ENCODE results near the gene PDE8A. TPM values are rescaled to one million over a fixed set of nuclear protein-coding genes. Genes with fewer than 3 reads are reported as not detected.

Gene PDE8A
- total RNA-seq, 1 donor from 2014 or later = 17.4 TPM

- H3K27ac Mint-ChIP-seq = no peak overlapping the region
- no peaks in the 10 kb centered on the region for H3K9me3 Mint-ChIP-seq
- intact Hi-C loops (cut with micrococcal nuclease) = loop anchor here (1.0 to 2.0 kb wide), 3 partner anchors 64 to 456 kb away; partner anchors contain the start of gene PDE8A
- no peaks in the 10 kb centered on the region for H3K27me3 Mint-ChIP-seq (ENCODE audit: insufficient read depth)
- DNase-seq (ENCODE audit: low spot score) = no peak
- H3K4me1 Mint-ChIP-seq (ENCODE audit: low read depth) = peaks cover 12% of the 10 kb centered on the region
- H3K4me3 Mint-ChIP-seq = no peak overlapping the region
- no peaks in the 10 kb centered on the region for H3K36me3 Mint-ChIP-seq (ENCODE audit: low read depth)
Observed at GRCh38 chr15:85044251-85044853, 62.7 kb downstream of the PDE8A start.

- no peaks in the 10 kb centered on the region for H3K27me3 Mint-ChIP-seq (ENCODE audit: insufficient read depth)
- H3K9me3 Mint-ChIP-seq = no peaks in the 10 kb centered on the region
- H3K36me3 Mint-ChIP-seq (ENCODE audit: low read depth) = no peaks in the 10 kb centered on the region
- no peak overlapping the region for H3K27ac Mint-ChIP-seq
- DNase-seq (ENCODE audit: low spot score) = no peak
- peaks cover 12% of the 10 kb centered on the region for H3K4me1 Mint-ChIP-seq (ENCODE audit: low read depth)
- intact Hi-C loops (cut with micrococcal nuclease) = loop anchor here (1.0 to 2.0 kb wide), 3 partner anchors 64 to 457 kb away; partner anchors contain the start of gene PDE8A
- no peak overlapping the region for H3K4me3 Mint-ChIP-seq
Observed at GRCh38 chr15:85044894-85045293, 63.2 kb downstream of the PDE8A start.

- Mint-ChIP-seq H3K27me3 (ENCODE audit: insufficient read depth) (no peaks in the 10 kb centered on the region), H3K9me3 (no peaks in the 10 kb centered on the region), H3K36me3 (ENCODE audit: low read depth) (no peaks in the 10 kb centered on the region), H3K4me3 (no peak overlapping the region), H3K27ac (no peak overlapping the region), H3K4me1 (ENCODE audit: low read depth) (peaks cover 12% of the 10 kb centered on the region)
- DNase-seq (ENCODE audit: low spot score) = no peak
- intact Hi-C loops (cut with micrococcal nuclease) = loop anchor here (2.0 kb wide), 1 partner anchor 65 kb away; the partner anchor contains the start of gene PDE8A
Observed at GRCh38 chr15:85045615-85046014, 64.0 kb downstream of the PDE8A start.

GRCh38 chr15:85047271-85047948, 65.8 kb downstream of the PDE8A start:
- Mint-ChIP-seq H3K9me3 (no peaks in the 10 kb centered on the region), H3K27ac (no peak overlapping the region), H3K4me1 (ENCODE audit: low read depth) (peaks cover 12% of the 10 kb centered on the region), H3K27me3 (ENCODE audit: insufficient read depth) (no peaks in the 10 kb centered on the region), H3K36me3 (ENCODE audit: low read depth) (no peaks in the 10 kb centered on the region), H3K4me3 (no peak overlapping the region)
- DNase-seq (ENCODE audit: low spot score) = no peak
- intact Hi-C loops (cut with micrococcal nuclease) = no loop called here

- Mint-ChIP-seq H3K27ac (no peak overlapping the region), H3K4me1 (ENCODE audit: low read depth) (peaks cover 12% of the 10 kb centered on the region), H3K4me3 (no peak overlapping the region), H3K9me3 (peaks cover 5% of the 10 kb centered on the region), H3K27me3 (ENCODE audit: insufficient read depth) (no peaks in the 10 kb centered on the region), H3K36me3 (ENCODE audit: low read depth) (no peaks in the 10 kb centered on the region)
- DNase-seq (ENCODE audit: low spot score) = no peak
- intact Hi-C loops (cut with micrococcal nuclease) = no loop called here
Observed at GRCh38 chr15:85048430-85048829, 66.8 kb downstream of the PDE8A start.

- DNase-seq (ENCODE audit: low spot score) = no peak
- no peak overlapping the region for H3K4me3 Mint-ChIP-seq
- peaks cover 11% of the 10 kb centered on the region for H3K9me3 Mint-ChIP-seq
- H3K36me3 Mint-ChIP-seq (ENCODE audit: low read depth) = no peaks in the 10 kb centered on the region
- no peak overlapping the region for H3K27ac Mint-ChIP-seq
- intact Hi-C loops (cut with micrococcal nuclease) = no loop called here
- peaks cover 4% of the 10 kb centered on the region for H3K4me1 Mint-ChIP-seq (ENCODE audit: low read depth)
- H3K27me3 Mint-ChIP-seq (ENCODE audit: insufficient read depth) = no peaks in the 10 kb centered on the region
Observed at GRCh38 chr15:85049805-85050204, 68.1 kb downstream of the PDE8A start.

GRCh38 chr15:85059734-85060133, 78.1 kb downstream of the PDE8A start:
- H3K27me3 Mint-ChIP-seq (ENCODE audit: insufficient read depth) = no peaks in the 10 kb centered on the region
- peaks cover 38% of the 10 kb centered on the region for H3K9me3 Mint-ChIP-seq
- H3K4me1 Mint-ChIP-seq (ENCODE audit: low read depth) = peaks cover 8% of the 10 kb centered on the region
- H3K27ac Mint-ChIP-seq = no peak overlapping the region
- no peak for DNase-seq (ENCODE audit: low spot score)
- intact Hi-C loops (cut with micrococcal nuclease) = no loop called here
- H3K4me3 Mint-ChIP-seq = no peak overlapping the region
- peaks cover 13% of the 10 kb centered on the region for H3K36me3 Mint-ChIP-seq (ENCODE audit: low read depth)

- no peak for DNase-seq (ENCODE audit: low spot score)
- Mint-ChIP-seq H3K27me3 (ENCODE audit: insufficient read depth) (no peaks in the 10 kb centered on the region), H3K4me1 (ENCODE audit: low read depth) (peaks cover 8% of the 10 kb centered on the region), H3K27ac (no peak overlapping the region), H3K36me3 (ENCODE audit: low read depth) (peaks cover 10% of the 10 kb centered on the region), H3K4me3 (no peak overlapping the region), H3K9me3 (peaks cover 27% of the 10 kb centered on the region)
- intact Hi-C loops (cut with micrococcal nuclease) = no loop called here
Observed at GRCh38 chr15:85062560-85062959, 80.9 kb downstream of the PDE8A start.

GRCh38 chr15:85063088-85063487, 81.4 kb downstream of the PDE8A start:
- H3K4me1 Mint-ChIP-seq (ENCODE audit: low read depth) = peaks cover 8% of the 10 kb centered on the region
- intact Hi-C loops (cut with micrococcal nuclease) = no loop called here
- no peak overlapping the region for H3K27ac Mint-ChIP-seq
- no peaks in the 10 kb centered on the region for H3K27me3 Mint-ChIP-seq (ENCODE audit: insufficient read depth)
- H3K36me3 Mint-ChIP-seq (ENCODE audit: low read depth) = peaks cover 11% of the 10 kb centered on the region
- H3K9me3 Mint-ChIP-seq = peaks cover 22% of the 10 kb centered on the region
- DNase-seq (ENCODE audit: low spot score) = no peak
- H3K4me3 Mint-ChIP-seq = no peak overlapping the region

GRCh38 chr15:85063522-85064079, 81.9 kb downstream of the PDE8A start:
- no peak for DNase-seq (ENCODE audit: low spot score)
- H3K27ac Mint-ChIP-seq = no peak overlapping the region
- H3K4me3 Mint-ChIP-seq = no peak overlapping the region
- H3K27me3 Mint-ChIP-seq (ENCODE audit: insufficient read depth) = no peaks in the 10 kb centered on the region
- H3K4me1 Mint-ChIP-seq (ENCODE audit: low read depth) = peaks cover 8% of the 10 kb centered on the region
- peaks cover 18% of the 10 kb centered on the region for H3K9me3 Mint-ChIP-seq
- intact Hi-C loops (cut with micrococcal nuclease) = no loop called here
- H3K36me3 Mint-ChIP-seq (ENCODE audit: low read depth) = peaks cover 13% of the 10 kb centered on the region

GRCh38 chr15:85064710-85065109, 83.1 kb downstream of the PDE8A start:
- no peaks in the 10 kb centered on the region for H3K27me3 Mint-ChIP-seq (ENCODE audit: insufficient read depth)
- no peak for DNase-seq (ENCODE audit: low spot score)
- peaks cover 8% of the 10 kb centered on the region for H3K4me1 Mint-ChIP-seq (ENCODE audit: low read depth)
- H3K27ac Mint-ChIP-seq = no peak overlapping the region
- peaks cover 13% of the 10 kb centered on the region for H3K36me3 Mint-ChIP-seq (ENCODE audit: low read depth)
- H3K4me3 Mint-ChIP-seq = no peak overlapping the region
- intact Hi-C loops (cut with micrococcal nuclease) = no loop called here
- peaks cover 8% of the 10 kb centered on the region for H3K9me3 Mint-ChIP-seq

- H3K27me3 Mint-ChIP-seq (ENCODE audit: insufficient read depth) = no peaks in the 10 kb centered on the region
- H3K27ac Mint-ChIP-seq = no peak overlapping the region
- H3K4me3 Mint-ChIP-seq = no peak overlapping the region
- H3K4me1 Mint-ChIP-seq (ENCODE audit: low read depth) = peaks cover 13% of the 10 kb centered on the region
- intact Hi-C loops (cut with micrococcal nuclease) = no loop called here
- peaks cover 17% of the 10 kb centered on the region for H3K36me3 Mint-ChIP-seq (ENCODE audit: low read depth)
- H3K9me3 Mint-ChIP-seq = no peaks in the 10 kb centered on the region
- no peak for DNase-seq (ENCODE audit: low spot score)
Observed at GRCh38 chr15:85071061-85071460, 89.4 kb downstream of the PDE8A start.

GRCh38 chr15:85071504-85071903, 89.8 kb downstream of the PDE8A start:
- Mint-ChIP-seq H3K27ac (no peak overlapping the region), H3K27me3 (ENCODE audit: insufficient read depth) (no peaks in the 10 kb centered on the region), H3K36me3 (ENCODE audit: low read depth) (peaks cover 17% of the 10 kb centered on the region), H3K9me3 (no peaks in the 10 kb centered on the region), H3K4me3 (no peak overlapping the region), H3K4me1 (ENCODE audit: low read depth) (peaks cover 13% of the 10 kb centered on the region)
- no peak for DNase-seq (ENCODE audit: low spot score)
- intact Hi-C loops (cut with micrococcal nuclease) = no loop called here
